HEK293 (cell line): Measurements from ENCODE around the gene SLC12A2.

Source experiments
- CTCF ChIA-PET: fragments of 350-600 bp; formaldehyde crosslinking; extraction: SDS; loops from one replicate; lab custom pipeline; 2021; ENCODE audit warnings: antibody characterized with exemption; lab: Yijun Ruan, JAX
- POLR2A ChIA-PET: fragments of 300-600 bp; formaldehyde crosslinking; extraction: SDS; loops from one replicate; lab custom pipeline; 2020; ENCODE audit warnings: antibody characterized with exemption, inconsistent platforms; lab: Yijun Ruan, JAX
- H3K27ac ChIP-seq: fragments of 200-500 bp; sonication (Bioruptor generic); 2 replicates; pipeline ENCODE4 v1.5.1; 2014; ENCODE audit warnings: low read depth, low read length, control low read depth, inconsistent platforms; ENCODE audit errors: extremely low read depth
- H3K36me3 ChIP-seq, 2 experiments: fragments of 200-500 bp in 1 of 2; sonication (Bioruptor generic) in 1 of 2; 1 replicate in 1 of 2; 2 replicates in 1 of 2; pipeline ENCODE4 v1.5.1; 2014 to 2017; ENCODE audit warnings: inconsistent platforms in 2 of 2, low read length in 2 of 2; ENCODE audit not compliant: control insufficient read depth in 2 of 2, insufficient read depth in 1 of 2
- H3K4me1 ChIP-seq: fragments of 200-500 bp; sonication (Bioruptor generic); 2 replicates; pipeline ENCODE4 v1.5.1; 2014; ENCODE audit warnings: mild to moderate bottlenecking, low read length, inconsistent platforms; ENCODE audit not compliant: control insufficient read depth, insufficient read depth
- H3K4me3 ChIP-seq: 2 replicates; pipeline ENCODE4 v1.5.1; 2011; ENCODE audit warnings: low read depth, mild to moderate bottlenecking, control low read depth, low read length, moderate library complexity
- H3K9me3 ChIP-seq: fragments of 200-500 bp; sonication (Bioruptor generic); 2 replicates; pipeline ENCODE4 v1.5.1; 2014; ENCODE audit warnings: low read depth, low read length, inconsistent platforms; ENCODE audit not compliant: control insufficient read depth, insufficient read depth
- BCL11B ChIP-seq: fragments of 450-650 bp; formaldehyde crosslinking; IDR thresholded peaks from 2 replicates; pipeline ENCODE4 v1.5.1; 2016; ENCODE audit warnings: low read depth, missing biosample characterization, missing genetic modification characterization
- GLI4 ChIP-seq: fragments of 450-650 bp; formaldehyde crosslinking; IDR thresholded peaks from 2 replicates; pipeline ENCODE4 v1.5.1; 2016; ENCODE audit warnings: missing biosample characterization, missing genetic modification characterization
- KLF10 ChIP-seq: fragments of 450-650 bp; IDR thresholded peaks from 2 replicates; pipeline ENCODE4 v1.5.1; 2018; ENCODE audit warnings: missing biosample characterization, mild to moderate bottlenecking, missing genetic modification characterization
- KLF16 ChIP-seq: fragments of 450-650 bp; formaldehyde crosslinking; IDR thresholded peaks from 2 replicates; pipeline ENCODE4 v1.5.1; 2017; ENCODE audit warnings: missing biosample characterization, missing genetic modification characterization
- KLF9 ChIP-seq: fragments of 450-650 bp; formaldehyde crosslinking; IDR thresholded peaks from 2 replicates; pipeline ENCODE4 v1.5.1; 2016; ENCODE audit warnings: missing biosample characterization, missing genetic modification characterization, low read depth
- SETDB1 ChIP-seq: IDR thresholded peaks from one replicate; pipeline ENCODE4 v1.6.1; 2017; ENCODE audit warnings: mild to moderate bottlenecking, low read length, moderate library complexity, mixed read lengths; ENCODE audit not compliant: insufficient read length
- ZBTB8A ChIP-seq: fragments of 450-650 bp; formaldehyde crosslinking; IDR thresholded peaks from 2 replicates; pipeline ENCODE4 v1.5.1; 2016; ENCODE audit warnings: missing biosample characterization, missing genetic modification characterization
- ZNF184 ChIP-seq: fragments of 450-650 bp; IDR thresholded peaks from 2 replicates; pipeline ENCODE4 v1.5.1; 2018; ENCODE audit warnings: missing biosample characterization, mild to moderate bottlenecking, missing genetic modification characterization
- ZNF274 ChIP-seq, 2 experiments: fragments of 200-500 bp in 1 of 2; fragments of 450-650 bp in 1 of 2; sonication (Bioruptor generic) in 1 of 2; formaldehyde crosslinking in 1 of 2; IDR thresholded peaks; 2 replicates each; pipeline versions ENCODE4 v1.5.1 to v1.6.1; 2014 to 2016; ENCODE audit warnings: borderline replicate concordance in 1 of 2, inconsistent platforms in 1 of 2, low read length in 1 of 2, missing biosample characterization in 1 of 2, missing genetic modification characterization in 1 of 2
- ZNF280D ChIP-seq: fragments of 450-650 bp; formaldehyde crosslinking; IDR thresholded peaks from 2 replicates; pipeline ENCODE4 v1.5.1; 2016; ENCODE audit warnings: missing biosample characterization, missing genetic modification characterization
- ZNF302 ChIP-seq: fragments of 450-650 bp; formaldehyde crosslinking; IDR thresholded peaks from 2 replicates; pipeline ENCODE4 v1.5.1; 2016; ENCODE audit warnings: missing biosample characterization, missing genetic modification characterization, low read depth
- ZNF335 ChIP-seq: fragments of 450-650 bp; formaldehyde crosslinking; conservative IDR thresholded peaks from 2 replicates; pipeline ENCODE4 v1.5.1; 2016; ENCODE audit warnings: missing biosample characterization, missing genetic modification characterization
- ZNF366 ChIP-seq: fragments of 450-650 bp; formaldehyde crosslinking; conservative IDR thresholded peaks from 2 replicates; pipeline ENCODE4 v1.5.1; 2016; ENCODE audit warnings: missing biosample characterization, missing genetic modification characterization
- ZNF449 ChIP-seq: fragments of 450-650 bp; formaldehyde crosslinking; IDR thresholded peaks from 2 replicates; pipeline ENCODE4 v1.5.1; 2017; ENCODE audit warnings: missing biosample characterization, mild to moderate bottlenecking, missing genetic modification characterization, moderate library complexity
- ZNF548 ChIP-seq: fragments of 450-650 bp; formaldehyde crosslinking; IDR thresholded peaks from 2 replicates; pipeline ENCODE4 v1.5.1; 2016; ENCODE audit warnings: missing biosample characterization, missing genetic modification characterization
- ZNF600 ChIP-seq: fragments of 450-650 bp; formaldehyde crosslinking; IDR thresholded peaks from 2 replicates; pipeline ENCODE4 v1.5.1; 2016; ENCODE audit warnings: missing biosample characterization, missing genetic modification characterization
- ZNF701 ChIP-seq: fragments of 450-650 bp; formaldehyde crosslinking; IDR thresholded peaks from 2 replicates; pipeline ENCODE4 v1.5.1; 2016; ENCODE audit warnings: missing biosample characterization, missing genetic modification characterization
- TF ChIP-seq, protein P1 (sequence below): fragments of 450-650 bp; formaldehyde crosslinking; IDR thresholded peaks from 2 replicates; pipeline ENCODE4 v1.5.1; 2017; ENCODE audit warnings: missing biosample characterization, missing genetic modification characterization
- TF ChIP-seq, protein P2 (sequence below): fragments of 450-650 bp; formaldehyde crosslinking; IDR thresholded peaks from 2 replicates; pipeline ENCODE4 v1.5.1; 2016; ENCODE audit warnings: missing biosample characterization, missing genetic modification characterization
- TF ChIP-seq, protein P3 (sequence below): fragments of 450-650 bp; formaldehyde crosslinking; optimal IDR thresholded peaks from 2 replicates; pipeline ENCODE3; 2016; ENCODE audit warnings: missing biosample characterization, mild to moderate bottlenecking, missing genetic modification characterization

The SLC12A2 gene

GRCh38 chr5:128199611-128200010 is 116.0 kb downstream of the SLC12A2 start:
- Histone ChIP-seq H3K4me3 (no peak overlapping the region), H3K27ac (no peak overlapping the region), H3K9me3 (no peaks in the 10 kb centered on the region), H3K4me1 (no peaks in the 10 kb centered on the region), H3K36me3 (no peaks in the 10 kb centered on the region)
- CTCF ChIA-PET = interaction anchor here (0.9 to 1.7 kb wide), 6 partner anchors 10 to 636 kb away, joined by 3 to 9 read pairs (median 4); no protein-coding TSS in a partner anchor
- TF ChIP-seq, protein P1, sequence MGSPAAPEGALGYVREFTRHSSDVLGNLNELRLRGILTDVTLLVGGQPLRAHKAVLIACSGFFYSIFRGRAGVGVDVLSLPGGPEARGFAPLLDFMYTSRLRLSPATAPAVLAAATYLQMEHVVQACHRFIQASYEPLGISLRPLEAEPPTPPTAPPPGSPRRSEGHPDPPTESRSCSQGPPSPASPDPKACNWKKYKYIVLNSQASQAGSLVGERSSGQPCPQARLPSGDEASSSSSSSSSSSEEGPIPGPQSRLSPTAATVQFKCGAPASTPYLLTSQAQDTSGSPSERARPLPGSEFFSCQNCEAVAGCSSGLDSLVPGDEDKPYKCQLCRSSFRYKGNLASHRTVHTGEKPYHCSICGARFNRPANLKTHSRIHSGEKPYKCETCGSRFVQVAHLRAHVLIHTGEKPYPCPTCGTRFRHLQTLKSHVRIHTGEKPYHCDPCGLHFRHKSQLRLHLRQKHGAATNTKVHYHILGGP = no peak
- no peak for TF ChIP-seq KLF16 (tag by site-specific recombination)
- POLR2A ChIA-PET = no interaction called here

DNA sequence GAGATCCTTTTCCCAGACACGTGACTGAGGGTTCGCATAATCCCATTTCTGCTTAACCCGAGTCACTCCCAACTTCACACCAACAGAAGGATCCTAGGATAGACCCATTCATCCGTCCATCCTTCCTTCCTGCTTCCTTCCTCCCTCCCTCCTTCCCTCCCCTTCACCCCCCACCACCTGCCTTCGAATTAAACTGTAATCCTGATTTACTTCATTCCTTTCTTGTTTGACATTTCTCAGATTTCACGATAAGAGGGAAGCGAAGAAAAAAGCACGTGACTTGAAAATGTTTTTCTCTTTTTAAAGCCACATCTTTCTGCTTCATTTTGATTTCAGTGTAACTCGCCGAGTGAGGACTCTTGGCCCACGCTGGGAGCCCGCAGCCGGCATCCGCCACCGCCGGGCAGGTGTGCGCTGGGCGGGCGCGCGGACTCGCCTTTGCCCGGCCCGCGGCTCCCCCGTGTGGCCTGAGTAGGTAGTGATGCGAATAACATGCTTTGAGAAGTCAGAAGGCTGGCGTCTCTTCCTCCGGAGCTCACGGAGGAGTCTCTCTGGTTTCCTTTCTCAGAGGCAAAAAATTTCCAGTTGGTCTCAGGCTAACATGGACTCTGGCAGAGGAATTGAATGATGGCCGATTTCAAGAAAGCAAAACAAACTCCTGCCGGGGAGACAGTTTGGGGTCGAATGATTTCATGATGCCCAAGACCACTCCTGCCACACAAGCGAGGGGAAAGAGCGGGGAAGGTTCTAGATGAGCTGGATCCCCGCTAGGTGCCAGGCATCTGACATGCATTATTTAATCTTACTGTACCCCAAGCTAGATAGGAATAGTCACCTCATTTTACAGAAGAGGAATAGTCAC is 117.7 kb downstream of the SLC12A2 start:
- Histone ChIP-seq H3K4me1 (no peaks in the 10 kb centered on the region), H3K36me3 (no peaks in the 10 kb centered on the region), H3K27ac (no peak overlapping the region), H3K4me3 (peak overlapping the region; percentile 16), H3K9me3 (no peaks in the 10 kb centered on the region)
- CTCF ChIA-PET = interaction anchor here (0.6 to 1.8 kb wide), 36 partner anchors 8 to 1722 kb away, joined by 3 to 13 read pairs (median 3); no protein-coding TSS in a partner anchor
- POLR2A ChIA-PET = interaction anchor here (0.7 kb wide), 1 partner anchor 323 kb away, joined by 3 read pairs; no protein-coding TSS in a partner anchor
- TF ChIP-seq, protein P2, sequence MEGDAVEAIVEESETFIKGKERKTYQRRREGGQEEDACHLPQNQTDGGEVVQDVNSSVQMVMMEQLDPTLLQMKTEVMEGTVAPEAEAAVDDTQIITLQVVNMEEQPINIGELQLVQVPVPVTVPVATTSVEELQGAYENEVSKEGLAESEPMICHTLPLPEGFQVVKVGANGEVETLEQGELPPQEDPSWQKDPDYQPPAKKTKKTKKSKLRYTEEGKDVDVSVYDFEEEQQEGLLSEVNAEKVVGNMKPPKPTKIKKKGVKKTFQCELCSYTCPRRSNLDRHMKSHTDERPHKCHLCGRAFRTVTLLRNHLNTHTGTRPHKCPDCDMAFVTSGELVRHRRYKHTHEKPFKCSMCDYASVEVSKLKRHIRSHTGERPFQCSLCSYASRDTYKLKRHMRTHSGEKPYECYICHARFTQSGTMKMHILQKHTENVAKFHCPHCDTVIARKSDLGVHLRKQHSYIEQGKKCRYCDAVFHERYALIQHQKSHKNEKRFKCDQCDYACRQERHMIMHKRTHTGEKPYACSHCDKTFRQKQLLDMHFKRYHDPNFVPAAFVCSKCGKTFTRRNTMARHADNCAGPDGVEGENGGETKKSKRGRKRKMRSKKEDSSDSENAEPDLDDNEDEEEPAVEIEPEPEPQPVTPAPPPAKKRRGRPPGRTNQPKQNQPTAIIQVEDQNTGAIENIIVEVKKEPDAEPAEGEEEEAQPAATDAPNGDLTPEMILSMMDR (tag by site-specific recombination) = peak; percentile 56
- TF ChIP-seq ZNF600 (0 out of 2 replicates have a peak, but pooled peaks have one; percentile 49), ZNF548 (tag by site-specific recombination) (no peak), SETDB1 (no peak), KLF10 (tag by site-specific recombination) (peak; percentile 31), ZNF701 (tag by site-specific recombination) (no peak), ZNF449 (tag by site-specific recombination) (peak; percentile 42; the same call in 1 of the 2 replicates), KLF9 (no peak), BCL11B (tag by site-specific recombination) (no peak), ZNF280D (tag by site-specific recombination) (no peak), GLI4 (no peak), ZNF184 (tag by site-specific recombination) (no peak), ZBTB8A (peak; percentile 43), ZNF274 (IDR thresholded peaks at IDR 0.05; ENCODE audit: low read length) (no peak), ZNF274 (tag by site-specific recombination; IDR thresholded peaks at IDR 0.05; ENCODE audit: borderline replicate concordance) (no peak), ZNF366 (peak; percentile 81), ZNF335 (tag by site-specific recombination) (0 out of 2 replicates have a peak, but pooled peaks have one; percentile 31), ZNF302 (tag by site-specific recombination) (no peak)
- TF ChIP-seq, protein P3, sequence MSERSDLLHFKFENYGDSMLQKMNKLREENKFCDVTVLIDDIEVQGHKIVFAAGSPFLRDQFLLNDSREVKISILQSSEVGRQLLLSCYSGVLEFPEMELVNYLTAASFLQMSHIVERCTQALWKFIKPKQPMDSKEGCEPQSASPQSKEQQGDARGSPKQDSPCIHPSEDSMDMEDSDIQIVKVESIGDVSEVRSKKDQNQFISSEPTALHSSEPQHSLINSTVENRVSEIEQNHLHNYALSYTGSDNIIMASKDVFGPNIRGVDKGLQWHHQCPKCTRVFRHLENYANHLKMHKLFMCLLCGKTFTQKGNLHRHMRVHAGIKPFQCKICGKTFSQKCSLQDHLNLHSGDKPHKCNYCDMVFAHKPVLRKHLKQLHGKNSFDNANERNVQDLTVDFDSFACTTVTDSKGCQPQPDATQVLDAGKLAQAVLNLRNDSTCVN (tag by site-specific recombination) = peak; percentile 71
